A549 (cell line): ENCODE results near the gene MEI1. TPM values are rescaled to one million over a fixed set of nuclear protein-coding genes. Genes with fewer than 3 reads are reported as not detected.

Experiments used
- ATAC-seq, 2 experiments: fragments of 200-7000 bp in 1 of 2; fragments of >200 bp in 1 of 2; cut with Nextera tagmentation in 1 of 2; cut with Tn5 transposase in 1 of 2; 3 replicates each; pipeline versions ENCODE4 v1.8.0 to v1.9.1; 2018 to 2020; ENCODE audit warnings: mild to moderate bottlenecking in 1 of 2, moderate library complexity in 1 of 2
- CTCF ChIA-PET: fragments of 300-600 bp; sonication (Branson Sonifier 250); formaldehyde crosslinking; extraction: SDS; loops from one replicate; lab custom pipeline; 2021; ENCODE audit warnings: antibody characterized with exemption, inconsistent platforms; lab: Yijun Ruan, JAX
- POLR2A ChIA-PET: fragments of 350-600 bp; formaldehyde crosslinking; extraction: SDS; loops from one replicate; lab custom pipeline; 2021; ENCODE audit warnings: antibody characterized with exemption, inconsistent platforms; lab: Yijun Ruan, JAX
- DNase-seq, 2 experiments: peaks; one replicate each; pipeline versions ENCODE4 v3.0.0 to v3.0.0-alpha.2; 2011 to 2016; ENCODE audit warnings: low read depth in 1 of 2, low spot score in 1 of 2
- FAIRE-seq: peaks from 2 replicates; lab custom pipeline; 2011; peaks lifted over from hg19 to GRCh38; lab: Jason Lieb, UNC
- H3K27ac ChIP-seq, 2 experiments: fragments of >200 bp; sonication (Bioruptor Twin); formaldehyde crosslinking; 3 replicates each; pipeline ENCODE4 v1.5.1; 2016 to 2017
- H3K4me1 ChIP-seq: fragments of >200 bp; sonication (Bioruptor Twin); formaldehyde crosslinking; 3 replicates; pipeline ENCODE4 v1.6.1; 2016
- H3K4me2 ChIP-seq: fragments of >200 bp; sonication (Bioruptor Twin); formaldehyde crosslinking; 3 replicates; pipeline ENCODE4 v1.6.1; 2016
- H3K4me3 ChIP-seq: fragments of >200 bp; sonication (Bioruptor Twin); formaldehyde crosslinking; 3 replicates; pipeline ENCODE4 v1.5.1; 2016
- H3K9me3 ChIP-seq: fragments of >200 bp; sonication (Bioruptor Twin); formaldehyde crosslinking; 3 replicates; pipeline ENCODE4 v1.6.1; 2016
- BCL3 ChIP-seq: fragments of >200 bp; sonication (Bioruptor Twin); formaldehyde crosslinking; IDR thresholded peaks from 3 replicates; pipeline ENCODE4 v1.6.1; 2016
- BHLHE40 ChIP-seq: IDR thresholded peaks from 2 replicates; pipeline ENCODE4 v1.6.1; 2012; ENCODE audit warnings: low read depth, low read length, inconsistent platforms
- CHD2 ChIP-seq: fragments of 150-350 bp; IDR thresholded peaks from 2 replicates; pipeline ENCODE4 v1.6.1; 2014; ENCODE audit warnings: low read length; ENCODE audit not compliant: partially characterized antibody
- CHD4 ChIP-seq: fragments of 200-600 bp; sonication (generic); IDR thresholded peaks from 2 replicates; pipeline ENCODE4 v1.6.1; 2016; ENCODE audit warnings: antibody characterized with exemption, mild to moderate bottlenecking, borderline replicate concordance
- FOSL2 ChIP-seq, 2 experiments: fragments of 450-650 bp in 1 of 2; fragments of >200 bp in 1 of 2; sonication (Bioruptor Twin) in 1 of 2; formaldehyde crosslinking; IDR thresholded peaks; 2 replicates each; pipeline versions ENCODE4 v1.5.0 to v1.6.1; 2016 to 2020; ENCODE audit warnings: mild to moderate bottlenecking in 1 of 2, moderate library complexity in 1 of 2
- GATA3 ChIP-seq: IDR thresholded peaks from 2 replicates; pipeline ENCODE4 v1.6.1; 2012; ENCODE audit warnings: borderline replicate concordance
- HES2 ChIP-seq: fragments of >200 bp; sonication (Bioruptor Twin); formaldehyde crosslinking; IDR thresholded peaks from 2 replicates; pipeline ENCODE4 v1.6.1; 2016
- JUN ChIP-seq, 2 experiments: fragments of >200 bp; sonication (Bioruptor Twin); formaldehyde crosslinking; IDR thresholded peaks; 2 replicates in 1 of 2; 3 replicates in 1 of 2; pipeline ENCODE4 v1.6.1; 2016 to 2017
- MAFK ChIP-seq: fragments of 450-650 bp; IDR thresholded peaks from 2 replicates; pipeline ENCODE4 v1.6.1; 2014; ENCODE audit not compliant: partially characterized antibody
- MAX ChIP-seq: IDR thresholded peaks from 2 replicates; pipeline ENCODE4 v1.6.1; 2012
- MAZ ChIP-seq: fragments of 150-350 bp; IDR thresholded peaks from 2 replicates; pipeline ENCODE4 v1.6.1; 2014; ENCODE audit warnings: antibody characterized with exemption, low read depth, low read length, borderline replicate concordance
- NFE2L2 ChIP-seq: fragments of 150-350 bp; conservative IDR thresholded peaks from 2 replicates; pipeline ENCODE4 v1.6.1; 2014; ENCODE audit warnings: low read length
- PBX3 ChIP-seq: IDR thresholded peaks from 2 replicates; pipeline ENCODE4 v1.6.1; 2012
- PHF8 ChIP-seq: fragments of 200-600 bp; sonication (generic); IDR thresholded peaks from 2 replicates; pipeline ENCODE4 v1.6.1; 2016; ENCODE audit warnings: low read depth, mild to moderate bottlenecking, antibody characterized with exemption, moderate library complexity, borderline replicate concordance
- POLR2A ChIP-seq: IDR thresholded peaks from 2 replicates; pipeline ENCODE4 v1.6.1; 2012; ENCODE audit warnings: mild to moderate bottlenecking, low read length
- RARB ChIP-seq: fragments of 250-450 bp; sonication (Bioruptor Pico); IDR thresholded peaks from 2 replicates; pipeline ENCODE4 v1.8.0; 2021; ENCODE audit warnings: mild to moderate bottlenecking, moderate library complexity
- SREBF2 ChIP-seq: fragments of 450-650 bp; IDR thresholded peaks from 2 replicates; pipeline ENCODE4 v1.6.1; 2014; ENCODE audit warnings: mild to moderate bottlenecking, moderate library complexity
- ZNF302 ChIP-seq: fragments of 250-450 bp; sonication (Bioruptor Pico); IDR thresholded peaks from 2 replicates; pipeline ENCODE4 v1.9.0; 2021; ENCODE audit warnings: inconsistent platforms, mild to moderate bottlenecking, moderate library complexity
- WGBS: methylation state at CpG from one replicate; pipeline ENCODE4 v1.1.6; 2017; ENCODE audit errors: missing lambda C conversion rate; 5-methylcytosine and 5-hydroxymethylcytosine counted together
- polyA plus RNA-seq, 4 experiments: library from polyadenylated mRNA; depleted of rRNA in 3 of 4; stranded (reverse); fragments of >200 nt; fragmentation: RNase III in 1 of 4; extraction: RNeasy Plus Mini Kit Qiagen cat#74134 plus additional on column Dnase treatment in 1 of 4; gene quantifications; 2 replicates in 3 of 4; 3 replicates in 1 of 4; pipeline ENCODE4 v1.2.3, GENCODE V29; 2011 to 2017
- TF ChIP-seq, protein P1 (sequence below): IDR thresholded peaks from 2 replicates; pipeline ENCODE4 v1.6.1; 2012; ENCODE audit warnings: low read depth, borderline replicate concordance

The MEI1 gene
- polyA plus RNA-seq, 2 of the 4 experiments (the other 2 are of a cell fraction): 0.12 TPM; not detected in 1

DNA sequence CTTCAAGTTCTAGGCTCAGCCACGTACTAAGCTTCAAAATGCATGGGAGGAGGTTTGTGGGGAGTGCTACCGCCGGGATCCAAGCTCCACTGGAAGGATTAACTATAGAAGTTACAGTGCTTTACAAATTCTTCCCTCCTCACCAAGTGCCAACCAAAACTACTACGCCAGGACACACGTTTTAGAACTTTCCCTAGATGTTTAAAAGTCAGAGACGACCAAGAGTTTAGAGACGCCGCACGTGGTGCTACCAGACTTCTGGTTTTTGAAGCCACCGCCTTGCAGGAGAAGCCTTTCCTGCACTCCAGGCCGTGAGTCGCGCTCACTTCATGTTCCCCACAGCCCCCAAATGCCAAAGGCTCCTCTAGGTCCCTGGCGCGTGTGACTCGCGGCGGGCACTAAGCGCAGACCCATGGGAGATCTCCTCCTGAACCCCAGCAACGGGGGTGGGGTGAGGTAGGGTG lies 11.4 kb upstream of the MEI1 start:
- TF ChIP-seq SREBF2 (no peak), NFE2L2 (no peak)
- TF ChIP-seq, protein P1, sequence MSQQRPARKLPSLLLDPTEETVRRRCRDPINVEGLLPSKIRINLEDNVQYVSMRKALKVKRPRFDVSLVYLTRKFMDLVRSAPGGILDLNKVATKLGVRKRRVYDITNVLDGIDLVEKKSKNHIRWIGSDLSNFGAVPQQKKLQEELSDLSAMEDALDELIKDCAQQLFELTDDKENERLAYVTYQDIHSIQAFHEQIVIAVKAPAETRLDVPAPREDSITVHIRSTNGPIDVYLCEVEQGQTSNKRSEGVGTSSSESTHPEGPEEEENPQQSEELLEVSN: 0 out of 2 replicates have a peak, but pooled peaks have one; percentile 9
- Histone ChIP-seq H3K27ac (peak overlapping the region; percentile 97 to 99), H3K9me3 (no peaks in the 10 kb centered on the region), H3K4me2 (peak overlapping the region; percentile 93), H3K4me1 (peaks cover 6% of the 10 kb centered on the region; the same call in 2 of the 3 replicates), H3K4me3 (peak overlapping the region; percentile 84)
- ATAC-seq: peak; percentile 50 to 55; a peak in 5 of 6 replicates
- FAIRE-seq: no peak
- peak in 1 of 2 experiments; percentile 20 for DNase-seq
- CTCF ChIA-PET: interaction anchor here (1.1 to 5.1 kb wide), 5 partner anchors 9 to 50 kb away, joined by 3 to 33 read pairs (median 5); no protein-coding TSS in a partner anchor
- 2% methylated on average over 12 of the region's 20 CpGs for WGBS
- POLR2A ChIA-PET: interaction anchor here (0.6 to 1.4 kb wide), 3 partner anchors 9 to 122 kb away, joined by 3 to 11 read pairs (median 7); no protein-coding TSS in a partner anchor

DNA sequence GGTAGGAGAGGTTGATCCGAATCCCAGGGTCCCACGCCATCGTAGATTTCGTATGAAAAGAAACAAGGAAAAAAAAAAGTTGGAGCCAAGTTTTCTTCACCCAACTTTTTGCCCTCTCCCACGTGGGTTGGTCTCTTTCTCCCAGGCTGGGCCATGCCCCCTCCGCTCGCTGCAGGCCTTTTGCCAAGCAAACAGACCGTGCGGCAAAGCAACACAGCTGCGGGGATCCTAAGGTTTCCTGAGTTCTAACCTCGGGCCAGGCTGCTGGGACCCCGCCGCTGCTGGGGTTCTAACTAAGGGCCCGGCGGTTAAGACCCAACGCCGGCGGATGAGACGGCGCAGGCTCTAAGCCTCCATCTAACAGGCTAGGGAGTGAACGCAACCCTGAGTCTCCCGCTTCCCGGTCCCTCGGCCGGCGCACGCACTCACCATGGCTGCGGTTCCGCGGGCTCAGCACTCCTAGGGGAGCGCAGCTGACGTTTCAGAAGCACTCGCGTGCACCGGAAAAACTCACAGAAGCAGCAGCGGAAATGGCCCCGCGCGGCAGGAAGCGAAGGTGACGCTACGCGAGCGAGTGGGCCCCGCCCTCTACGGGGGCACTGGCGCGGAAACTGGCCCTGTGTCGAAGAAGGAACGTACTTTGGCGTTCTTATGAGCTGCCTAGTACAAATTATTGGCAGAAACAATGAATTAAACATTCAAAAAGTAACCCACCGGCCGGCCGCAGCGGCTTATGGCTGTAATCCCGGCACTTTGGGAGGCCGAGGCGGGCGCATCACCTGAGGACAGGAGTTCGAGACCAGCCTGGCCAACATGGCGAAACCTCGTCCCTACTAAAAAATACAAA lies 10.7 kb upstream of the MEI1 start, which contains the start of gene SNU13:
Gene SNU13, minus strand, starts transcription at position 503 of the 847 bp plus-strand sequence. Its CDS starts 71 bp downstream, at position 432.
- WGBS: 1% methylated on average over 27 of the region's 62 CpGs
- CTCF ChIA-PET: interaction anchor here (1.1 to 5.1 kb wide), 6 partner anchors 8 to 49 kb away, joined by 3 to 33 read pairs (median 4); no protein-coding TSS in a partner anchor
- Histone ChIP-seq H3K4me3 (peak within 1 kb of the TSS; percentile 84), H3K27ac (peak within 1 kb of the TSS; percentile 97 to 99), H3K4me2 (peak within 1 kb of the TSS; percentile 93), H3K9me3 (no peaks in the 10 kb centered on the region), H3K4me1 (peaks cover 6% of the 10 kb centered on the region; the same call in 2 of the 3 replicates)
- TF ChIP-seq POLR2A (peak; percentile 69), PBX3 (0 out of 2 replicates have a peak, but pooled peaks have one; percentile 40), RARB (CRISPR knock-in tag) (no peak), MAFK (peak; percentile 92), MAZ (peak; percentile 63; the same call in 1 of the 2 replicates), GATA3 (peak; percentile 19; the same call in 1 of the 2 replicates), CHD2 (no peak), ZNF302 (CRISPR knock-in tag) (no peak), FOSL2 (IDR thresholded peaks at IDR 0.05) (no peak), FOSL2 (CRISPR knock-in tag; IDR thresholded peaks at IDR 0.05) (peak; percentile 10; the same call in 1 of the 2 replicates), CHD4 (peak; percentile 91; the same call in 1 of the 2 replicates), MAX (peak; percentile 92), HES2 (no peak), BHLHE40 (0 out of 2 replicates have a peak, but pooled peaks have one; percentile 43), PHF8 (peak; percentile 87), JUN (IDR thresholded peaks at IDR 0.05) (peak; percentile 23 to 76; a peak in 2 of 5 replicates), BCL3 (peak; percentile 50; the same call in 2 of the 3 replicates)
- TF ChIP-seq, protein P1: peak; percentile 86
- peak; percentile 78 to 90 for DNase-seq
- POLR2A ChIA-PET: interaction anchor here (0.6 to 1.4 kb wide), 3 partner anchors 9 to 122 kb away, joined by 3 to 11 read pairs (median 7); no protein-coding TSS in a partner anchor
- FAIRE-seq: no peak
- peak; percentile 98 to 99 for ATAC-seq
